HCT116 (cell line): Measurements from ENCODE around the gene LYVE1.

Source experiments
- ATF3 ChIP-seq: IDR thresholded peaks from 2 replicates; pipeline ENCODE4 v1.6.1; 2012
- CTCF ChIP-seq, 3 experiments: fragments of 200-600 bp in 1 of 3; sonication (generic) in 1 of 3; IDR thresholded peaks in 2 of 3; conservative IDR thresholded peaks in 1 of 3; 2 replicates each; pipeline ENCODE4 v1.5.1; 2012 to 2017; ENCODE audit warnings: low read depth in 2 of 3, low read length in 2 of 3, antibody characterized with exemption in 1 of 3, borderline replicate concordance in 1 of 3, control low read depth in 1 of 3, mild to moderate bottlenecking in 1 of 3, mixed read lengths in 1 of 3, mixed run types in 1 of 3, moderate library complexity in 1 of 3; ENCODE audit not compliant: insufficient read depth in 1 of 3
- EZH2phosphoT487 ChIP-seq: fragments of 200-600 bp; IDR thresholded peaks from 2 replicates; pipeline ENCODE4 v1.6.1; 2018; ENCODE audit warnings: antibody characterized with exemption, borderline replicate concordance
- POLR2AphosphoS5 ChIP-seq: IDR thresholded peaks from 2 replicates; pipeline ENCODE4 v1.6.1; 2011; ENCODE audit warnings: mild to moderate bottlenecking, low read depth, low read length, moderate library complexity
- RAD21 ChIP-seq: IDR thresholded peaks from 2 replicates; pipeline ENCODE4 v1.6.1; 2012; ENCODE audit warnings: low read depth, mild to moderate bottlenecking
- SRF ChIP-seq: IDR thresholded peaks from 2 replicates; pipeline ENCODE4 v1.6.1; 2012; ENCODE audit warnings: low read depth
- ZFX ChIP-seq: fragments of 450-650 bp; IDR thresholded peaks from 2 replicates; pipeline ENCODE4 v1.6.1; 2017
- TF ChIP-seq, protein P1 (sequence below): IDR thresholded peaks from 2 replicates; pipeline ENCODE4 v1.6.1; 2012

DNA sequence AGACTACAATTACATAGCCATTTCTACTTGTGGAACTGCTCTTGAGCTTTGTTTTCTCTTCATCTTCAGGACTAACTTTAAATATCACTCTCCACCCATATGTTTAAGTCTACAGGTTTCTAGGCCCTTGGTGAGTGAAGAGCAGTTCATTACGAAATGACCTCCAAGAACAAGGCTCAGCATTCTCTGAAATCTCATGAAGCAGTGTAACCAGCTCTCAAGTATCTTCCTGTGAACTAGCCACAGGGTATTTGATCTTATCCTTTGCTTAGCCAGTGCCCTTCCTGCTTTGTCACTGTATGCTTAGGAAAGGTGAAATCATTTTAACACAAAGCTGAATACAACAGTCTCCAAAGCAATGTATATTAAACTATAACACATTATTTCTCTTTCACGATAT lies 20.4 kb upstream of the LYVE1 start:
- no peak for TF ChIP-seq ZFX
- no peak for TF ChIP-seq ATF3
- TF ChIP-seq CTCF (IDR thresholded peaks at IDR 0.05 in 2 of 3, conservative IDR thresholded peaks at IDR 0.05 in 1 of 3; ENCODE audit: borderline replicate concordance in 1 of 3, insufficient read depth in 1 of 3, low read depth in 2 of 3, low read length in 2 of 3), result no peak
- TF ChIP-seq EZH2phosphoT487, result no peak
- TF ChIP-seq, protein P1, sequence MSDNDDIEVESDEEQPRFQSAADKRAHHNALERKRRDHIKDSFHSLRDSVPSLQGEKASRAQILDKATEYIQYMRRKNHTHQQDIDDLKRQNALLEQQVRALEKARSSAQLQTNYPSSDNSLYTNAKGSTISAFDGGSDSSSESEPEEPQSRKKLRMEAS, result no peak
- TF ChIP-seq SRF, result no peak
- no peak for TF ChIP-seq RAD21
- TF ChIP-seq POLR2AphosphoS5, result no peak
